Left ventricle myocardium inferior (tissue), 1 donor: ENCODE results near the gene PPAN. TPM values are rescaled to one million over a fixed set of nuclear protein-coding genes. Genes with fewer than 3 reads are reported as not detected.
A peak's percentile ranks its signal among the peaks of the same experiment; 100 is the strongest.

ENCODE experiments used
- DNase-seq: peaks from one replicate; pipeline ENCODE4 v3.0.0-alpha.2; 2020
- H3K27ac ChIP-seq: fragments of 200-600 bp; replicated peaks from 2 replicates; pipeline ENCODE4 v1.8.0; 2021
- H3K27me3 ChIP-seq: fragments of 200-600 bp; 2 replicates; pipeline ENCODE4 v1.8.0; 2021; ENCODE audit warnings: low read depth
- H3K36me3 ChIP-seq: fragments of 200-600 bp; 2 replicates; pipeline ENCODE4 v1.8.0; 2021
- H3K4me1 ChIP-seq: fragments of 200-600 bp; 2 replicates; pipeline ENCODE4 v1.8.0; 2021
- H3K4me3 ChIP-seq: fragments of 200-600 bp; 2 replicates; pipeline ENCODE4 v1.8.0; 2021; ENCODE audit warnings: mild to moderate bottlenecking, moderate library complexity
- H3K9me3 ChIP-seq: fragments of 200-600 bp; replicated peaks from 2 replicates; pipeline ENCODE4 v1.8.0; 2021
- CTCF ChIP-seq: fragments of 200-600 bp; IDR thresholded peaks from 2 replicates; pipeline ENCODE4 v1.8.0; 2021; ENCODE audit warnings: antibody characterized with exemption, mild to moderate bottlenecking, borderline replicate concordance
- intact Hi-C: fragments of 100-400 bp; cut with micrococcal nuclease; formaldehyde crosslinking; loops from one replicate; pipeline ENCODE4 v1.11.0; 2022
- total RNA-seq: library from RNA; stranded (reverse); fragmentation: NEBNext Ultra II Directional; extraction: Animal tissue kit (Norgen Biotek cat#: 25700); gene quantifications from one replicate; pipeline ENCODE4 v1.2.1, GENCODE V29; 2021
- donor health status: DM: no; HTN: yes; CAD: no; lungs with severe emphysema.

Gene PPAN
- total RNA-seq, 1 donor from 2014 or later, result 23.6 TPM

GRCh38 chr19:10095948-10096614, 10.1 kb upstream of the PPAN start:
- H3K36me3 ChIP-seq, result peaks cover 14% of the 10 kb centered on the region
- H3K27ac ChIP-seq, result peak overlapping the region; percentile 78
- DNase-seq, result peak; percentile 86
- peak overlapping the region; percentile 70 for H3K4me3 ChIP-seq
- peaks cover 5% of the 10 kb centered on the region for H3K27me3 ChIP-seq
- peaks cover under 1% of the 10 kb centered on the region for H3K9me3 ChIP-seq
- intact Hi-C loops, result no loop called here
- H3K4me1 ChIP-seq, result peaks cover 14% of the 10 kb centered on the region
- no peak for TF ChIP-seq CTCF

GRCh38 chr19:10096615-10096963, 9.6 kb upstream of the PPAN start:
- Histone ChIP-seq H3K36me3 (peaks cover 11% of the 10 kb centered on the region), H3K27me3 (peaks cover 5% of the 10 kb centered on the region), H3K4me3 (peak overlapping the region; percentile 70), H3K27ac (peak overlapping the region; percentile 78), H3K4me1 (peaks cover 14% of the 10 kb centered on the region), H3K9me3 (no peaks in the 10 kb centered on the region)
- peak; percentile 32 for DNase-seq
- intact Hi-C loops, result no loop called here
- no peak for TF ChIP-seq CTCF

GRCh38 chr19:10100163-10100785, 5.9 kb upstream of the PPAN start:
- Histone ChIP-seq H3K36me3 (no peaks in the 10 kb centered on the region), H3K9me3 (no peaks in the 10 kb centered on the region), H3K27me3 (no peaks in the 10 kb centered on the region), H3K27ac (no peak overlapping the region), H3K4me1 (peaks cover 14% of the 10 kb centered on the region), H3K4me3 (no peak overlapping the region)
- no peak for TF ChIP-seq CTCF
- intact Hi-C loops, result no loop called here
- no peak for DNase-seq

GRCh38 chr19:10102787-10103236, 3.4 kb upstream of the PPAN start:
- Histone ChIP-seq H3K27me3 (no peaks in the 10 kb centered on the region), H3K9me3 (no peaks in the 10 kb centered on the region), H3K4me1 (peaks cover 21% of the 10 kb centered on the region), H3K36me3 (peaks cover 7% of the 10 kb centered on the region), H3K27ac (no peak overlapping the region), H3K4me3 (no peak overlapping the region)
- intact Hi-C loops, result no loop called here
- no peak for DNase-seq
- TF ChIP-seq CTCF, result no peak

- DNase-seq, result no peak
- H3K4me3 ChIP-seq, result no peak overlapping the region
- no peaks in the 10 kb centered on the region for H3K9me3 ChIP-seq
- TF ChIP-seq CTCF, result no peak
- H3K4me1 ChIP-seq, result peaks cover 25% of the 10 kb centered on the region
- peaks cover 20% of the 10 kb centered on the region for H3K36me3 ChIP-seq
- no peak overlapping the region for H3K27ac ChIP-seq
- H3K27me3 ChIP-seq, result no peaks in the 10 kb centered on the region
- intact Hi-C loops, result no loop called here
Observed at GRCh38 chr19:10104130-10104513, 2.0 kb upstream of the PPAN start.
